Vagina (tissue), 2 donors: Measurements from ENCODE around the gene CHD9NB.

Experiments
- POLR2A ChIP-seq, 2 donors: fragments of 450-650 bp; IDR thresholded peaks; one replicate each; pipeline ENCODE4 v1.6.1; 2017; ENCODE audit warnings: antibody characterized with exemption in 2 of 2, mild to moderate bottlenecking in 2 of 2, moderate library complexity in 2 of 2
- TF ChIP-seq, protein P1 (sequence below), 3 experiments: fragments of 450-650 bp in 2 of 3; fragments of 200-600 bp in 1 of 3; sonication (generic) in 1 of 3; IDR thresholded peaks; one replicate each; pipeline ENCODE4 v1.5.1; 2017 to 2019; ENCODE audit warnings: antibody characterized with exemption in 3 of 3, mild to moderate bottlenecking in 2 of 3, moderate library complexity in 2 of 3

DNA sequence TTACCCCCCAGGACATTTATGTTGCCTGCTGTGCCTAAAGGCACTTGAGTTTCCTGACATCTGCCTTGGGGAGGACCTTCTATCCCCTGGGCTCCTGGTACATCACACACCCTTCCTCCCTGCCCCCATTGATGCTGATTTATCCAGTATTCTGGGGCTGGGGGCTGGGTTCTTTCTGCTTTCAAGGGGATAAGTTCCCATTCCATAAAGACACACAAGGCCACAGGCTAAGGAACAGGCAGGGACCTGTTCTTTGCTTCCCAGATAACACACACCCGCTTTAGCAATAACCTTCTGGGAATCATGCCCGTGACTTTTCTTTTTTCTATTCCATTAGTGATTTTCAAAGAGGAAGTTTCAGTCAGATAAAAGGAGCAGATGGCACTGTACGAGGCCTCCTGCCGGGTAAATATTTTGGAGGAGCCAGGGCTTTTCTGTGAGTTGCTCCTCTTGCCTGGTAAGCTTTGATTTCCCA lies 32.7 kb upstream of the CHD9NB start:
- TF ChIP-seq, protein P1, sequence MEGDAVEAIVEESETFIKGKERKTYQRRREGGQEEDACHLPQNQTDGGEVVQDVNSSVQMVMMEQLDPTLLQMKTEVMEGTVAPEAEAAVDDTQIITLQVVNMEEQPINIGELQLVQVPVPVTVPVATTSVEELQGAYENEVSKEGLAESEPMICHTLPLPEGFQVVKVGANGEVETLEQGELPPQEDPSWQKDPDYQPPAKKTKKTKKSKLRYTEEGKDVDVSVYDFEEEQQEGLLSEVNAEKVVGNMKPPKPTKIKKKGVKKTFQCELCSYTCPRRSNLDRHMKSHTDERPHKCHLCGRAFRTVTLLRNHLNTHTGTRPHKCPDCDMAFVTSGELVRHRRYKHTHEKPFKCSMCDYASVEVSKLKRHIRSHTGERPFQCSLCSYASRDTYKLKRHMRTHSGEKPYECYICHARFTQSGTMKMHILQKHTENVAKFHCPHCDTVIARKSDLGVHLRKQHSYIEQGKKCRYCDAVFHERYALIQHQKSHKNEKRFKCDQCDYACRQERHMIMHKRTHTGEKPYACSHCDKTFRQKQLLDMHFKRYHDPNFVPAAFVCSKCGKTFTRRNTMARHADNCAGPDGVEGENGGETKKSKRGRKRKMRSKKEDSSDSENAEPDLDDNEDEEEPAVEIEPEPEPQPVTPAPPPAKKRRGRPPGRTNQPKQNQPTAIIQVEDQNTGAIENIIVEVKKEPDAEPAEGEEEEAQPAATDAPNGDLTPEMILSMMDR (IDR thresholded peaks at IDR 0.05) = no peak
- no peak for TF ChIP-seq POLR2A (IDR thresholded peaks at IDR 0.05)
